GM18858 (cell line): ENCODE results near the gene NKX1-1.

Source experiments
- ATAC-seq: cut with Tn5 transposase; IDR thresholded peaks from one replicate; pipeline ENCODE4 v1.9.1; 2021; ENCODE audit not compliant: unreplicated experiment

NKX1-1 gene

DNA sequence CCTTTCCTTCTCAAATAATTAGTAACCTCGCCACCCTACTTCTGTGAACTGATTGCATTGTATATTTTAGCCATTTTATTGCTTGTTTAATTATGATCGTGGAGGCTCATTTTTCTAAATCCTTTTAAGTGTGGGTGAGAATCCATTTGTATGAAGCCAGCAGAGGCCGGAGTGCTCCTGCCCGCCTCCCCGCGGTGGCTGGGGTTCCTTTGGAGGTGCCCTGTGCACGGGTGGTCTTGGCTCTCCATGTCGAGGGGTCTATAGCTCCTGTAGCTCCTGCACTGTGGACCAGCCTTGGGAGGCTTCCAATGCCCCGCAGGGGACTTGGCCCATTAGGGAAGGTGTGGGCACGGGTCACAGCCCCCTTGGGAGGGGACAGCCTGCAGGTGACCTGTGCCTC is 44.2 kb downstream of the NKX1-1 start:
- no peak for ATAC-seq

DNA sequence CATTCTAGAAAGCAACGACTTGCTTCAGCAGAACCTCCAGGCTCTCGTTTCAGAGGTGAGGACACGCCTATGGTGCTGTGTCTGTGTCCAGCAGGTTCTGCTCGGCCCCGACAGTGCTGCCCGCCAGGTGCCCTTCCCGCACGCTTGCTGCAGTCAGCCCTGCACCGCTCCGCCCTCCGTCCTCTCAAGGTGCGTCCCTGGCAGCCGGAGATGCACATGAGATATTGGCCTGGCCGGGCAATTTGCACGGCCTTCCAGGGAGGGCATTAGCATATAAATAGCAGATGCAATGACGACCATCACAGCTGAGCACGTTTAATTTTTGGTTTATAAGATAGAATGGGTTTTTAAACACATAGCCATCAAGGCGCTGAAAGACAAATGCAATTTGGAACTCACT is 44.8 kb downstream of the NKX1-1 start:
- no peak for ATAC-seq

DNA sequence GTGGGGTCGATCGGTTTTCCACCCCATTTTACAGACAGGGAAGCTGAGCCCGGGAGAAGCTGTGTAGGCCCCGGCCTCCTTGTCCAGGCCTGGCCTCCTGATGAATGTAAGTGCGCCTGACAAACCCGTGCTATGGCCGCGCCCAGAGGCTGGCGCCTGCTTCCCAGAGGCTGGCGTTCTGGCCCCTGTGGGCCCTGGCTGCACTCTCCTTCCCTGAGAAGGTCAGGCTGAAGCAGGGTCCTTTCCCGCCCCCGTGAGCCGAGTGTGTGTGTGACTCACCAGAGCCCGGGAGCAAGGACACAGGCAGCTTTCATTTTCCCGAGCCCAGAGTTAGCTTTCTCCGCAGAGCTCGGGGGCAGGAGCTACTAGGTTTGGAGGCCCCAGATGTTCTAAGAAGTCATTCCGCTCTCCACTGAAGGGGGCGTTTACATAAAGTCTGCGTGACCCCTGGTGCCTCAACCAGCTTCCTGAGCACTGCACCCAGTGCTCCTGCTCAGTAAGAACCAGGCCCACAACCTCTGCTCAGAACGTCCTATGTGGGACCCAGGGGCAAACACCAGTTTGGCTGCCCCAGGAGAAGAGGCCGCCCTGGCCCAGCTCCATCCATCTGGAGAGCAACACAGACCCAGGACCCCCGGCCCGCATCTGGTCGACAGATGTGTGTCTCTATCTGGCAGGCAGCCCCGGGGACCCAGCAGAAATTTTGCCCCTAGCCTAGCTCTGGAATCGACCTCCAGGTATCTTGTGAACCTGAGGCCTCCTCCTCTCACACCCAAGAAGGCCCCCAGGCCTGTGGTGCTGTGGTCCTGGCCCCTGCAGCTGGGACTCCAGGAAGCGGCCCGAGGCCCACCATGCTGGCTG is 45.6 kb downstream of the NKX1-1 start:
- no peak for ATAC-seq

DNA sequence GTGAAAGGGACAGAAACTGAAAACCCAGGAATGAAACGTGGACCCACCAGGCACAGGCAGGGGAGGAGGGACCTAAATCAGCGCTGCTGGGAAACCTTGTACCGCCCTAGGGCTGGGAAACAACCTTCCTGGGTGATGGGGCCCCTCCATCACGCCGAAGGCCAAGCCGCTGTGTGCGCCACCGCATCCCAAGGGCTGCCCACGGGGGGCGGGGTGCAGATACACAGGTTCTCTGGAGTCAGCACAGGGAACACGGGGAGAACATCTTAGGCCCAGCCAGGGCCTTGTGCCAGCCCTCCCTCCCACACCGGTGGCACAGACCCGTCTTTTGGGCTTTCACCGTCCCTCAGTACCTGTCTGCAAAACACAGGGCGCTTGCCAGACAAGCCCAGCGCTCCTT is 46.3 kb downstream of the NKX1-1 start:
- ATAC-seq, result no peak

DNA sequence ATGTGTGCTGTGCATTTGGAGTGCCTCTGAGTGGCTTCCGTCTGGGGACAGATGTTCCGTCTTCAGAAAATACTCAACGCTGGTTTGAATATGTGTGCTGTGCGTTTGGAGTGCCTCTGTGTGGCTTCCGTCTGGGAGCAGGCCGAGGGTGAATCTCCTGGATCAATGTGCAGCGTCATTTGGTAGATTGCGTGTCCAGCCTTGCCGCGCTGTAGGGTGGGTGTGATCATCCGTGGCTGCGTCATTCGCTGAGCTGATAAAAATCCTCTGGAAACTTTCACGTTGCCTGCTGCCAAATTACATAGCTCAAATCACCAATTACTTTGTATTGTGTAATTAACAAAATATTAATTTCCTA is 47.1 kb downstream of the NKX1-1 start:
- no peak for ATAC-seq

DNA sequence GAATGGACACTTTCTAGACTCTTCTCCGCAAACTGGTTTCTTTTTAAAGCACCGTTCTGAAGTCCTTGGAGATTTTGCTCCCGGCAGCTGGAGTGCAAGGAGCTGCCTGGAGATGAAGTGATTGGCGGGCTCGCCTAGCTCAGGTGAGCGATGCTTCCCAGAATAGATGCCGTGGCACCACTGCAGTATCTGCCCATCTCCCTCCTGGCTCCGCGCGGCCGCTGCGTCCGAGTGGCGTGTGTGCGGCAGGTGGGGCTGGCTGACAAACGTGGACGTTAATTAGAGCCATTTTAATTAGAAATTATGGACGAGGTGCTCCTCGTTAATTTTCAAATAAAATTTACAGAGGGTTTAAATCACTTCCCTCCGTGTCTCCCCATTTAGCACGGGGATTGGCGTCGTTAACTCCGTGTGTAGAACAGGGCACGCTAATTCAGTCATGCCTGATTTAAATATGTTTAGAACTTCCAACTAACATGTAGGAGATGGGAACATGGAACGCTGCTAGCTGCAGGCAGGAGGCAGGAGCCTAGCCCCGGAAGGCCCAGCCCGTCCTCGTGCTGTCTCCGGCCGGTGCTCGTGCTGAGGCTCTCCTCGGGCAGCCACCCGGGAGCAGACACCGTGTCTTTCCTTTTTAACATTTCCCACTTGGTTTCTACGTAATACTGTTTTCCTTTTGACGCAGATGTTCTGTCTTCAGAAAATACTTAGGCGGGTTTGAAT is 47.7 kb downstream of the NKX1-1 start:
- no peak for ATAC-seq

DNA sequence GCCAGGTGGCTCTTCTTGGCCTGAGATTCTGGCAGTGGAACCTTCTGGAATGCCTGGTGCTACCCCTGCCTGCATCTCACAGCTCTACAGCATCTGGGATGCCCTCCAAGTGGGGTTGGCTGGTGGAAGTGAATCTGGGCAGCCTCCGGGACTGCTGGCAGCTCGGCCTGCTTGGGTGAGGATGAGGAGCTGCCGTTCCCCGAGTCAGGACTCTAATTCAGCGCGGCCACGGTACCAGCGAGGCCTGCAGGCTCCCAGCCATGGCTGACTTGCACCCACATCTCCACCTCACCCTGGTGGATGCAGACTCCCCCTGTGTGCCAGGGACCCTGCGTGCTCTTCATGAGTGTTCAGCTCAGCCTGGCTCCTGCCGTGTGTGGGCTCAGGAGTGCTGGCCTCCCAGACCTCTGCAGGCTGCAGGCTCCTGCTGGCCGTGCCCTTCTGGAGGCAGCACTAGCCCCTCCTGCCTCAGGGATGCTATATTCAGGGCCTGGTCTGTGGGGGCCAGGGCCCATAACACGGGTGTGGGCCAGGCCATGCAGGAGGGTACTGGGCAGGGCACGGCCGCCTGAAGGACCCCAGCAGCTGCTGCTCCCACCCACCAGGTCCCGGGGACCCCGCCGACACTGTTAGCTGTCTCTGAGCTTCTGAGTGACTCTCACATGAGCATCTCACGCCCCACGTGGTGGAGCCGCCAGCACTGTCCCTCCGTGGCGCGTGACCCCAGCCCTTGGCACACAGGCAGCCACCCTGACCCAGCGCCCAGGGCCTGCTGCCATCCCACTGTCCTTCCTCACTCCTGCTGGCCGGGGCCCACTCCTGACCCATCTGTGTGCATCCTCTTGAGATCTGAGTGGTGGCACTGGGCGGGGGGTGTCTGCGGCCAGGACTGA is 48.6 kb downstream of the NKX1-1 start:
- no peak for ATAC-seq

DNA sequence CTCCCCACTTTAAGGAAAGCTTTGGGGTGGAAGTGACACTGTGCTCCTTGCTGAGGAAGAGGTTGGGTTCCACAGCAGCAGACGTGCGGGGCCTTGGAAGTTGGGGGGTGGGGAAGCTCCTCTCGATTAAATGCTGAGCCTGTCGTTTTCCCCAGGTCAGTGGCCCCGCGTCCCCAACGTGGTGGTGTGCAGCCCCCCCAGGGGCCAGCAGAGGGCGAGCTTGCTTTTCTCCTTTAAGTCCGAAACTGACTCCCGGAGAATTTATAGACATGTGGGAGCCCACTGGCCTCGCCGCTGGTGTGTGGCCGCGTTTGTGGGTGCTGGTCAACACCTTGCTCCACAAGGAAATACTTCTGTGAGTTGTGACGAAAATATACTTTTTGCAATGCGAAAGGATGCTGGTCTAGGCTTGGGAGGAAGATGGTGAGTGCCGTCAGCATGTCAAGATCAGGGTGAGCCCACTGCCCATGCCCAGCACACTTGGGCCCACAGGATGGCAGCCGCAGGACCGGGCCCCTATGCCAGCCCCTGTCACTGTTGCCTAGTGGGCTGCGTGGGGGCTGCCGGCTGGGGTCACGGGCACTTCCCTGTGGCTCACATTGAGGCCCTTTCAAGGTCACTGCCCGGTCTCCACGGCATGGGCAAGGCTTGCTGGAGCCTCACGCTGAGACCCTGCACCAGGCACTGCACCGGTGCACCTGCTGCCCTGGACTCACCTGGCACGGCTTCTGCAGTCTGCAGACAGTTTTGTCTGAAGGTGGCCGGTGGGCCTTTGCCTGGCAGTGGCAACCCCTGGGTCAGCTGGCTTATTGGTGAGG is 49.9 kb downstream of the NKX1-1 start:
- no peak for ATAC-seq

DNA sequence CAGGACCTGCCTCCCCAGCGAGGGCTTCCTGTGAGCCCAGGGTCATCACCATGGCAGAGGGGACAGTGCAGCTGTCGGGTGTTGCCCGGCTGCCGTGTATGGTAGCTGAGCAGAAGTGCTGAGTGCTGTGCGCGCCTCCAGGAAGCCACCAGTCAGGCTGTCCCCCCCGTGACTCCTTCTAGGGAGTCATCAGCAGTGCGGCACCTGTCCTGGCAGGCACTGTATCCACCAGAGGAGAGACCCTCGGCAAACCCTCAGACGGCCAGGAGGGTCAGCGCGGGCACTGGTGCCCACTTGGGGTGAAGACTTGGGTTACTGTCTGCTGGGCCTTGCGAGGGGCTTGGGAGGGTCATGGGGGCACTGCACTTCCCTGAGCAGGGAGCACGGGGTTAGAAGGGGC is 50.9 kb downstream of the NKX1-1 start:
- no peak for ATAC-seq

DNA sequence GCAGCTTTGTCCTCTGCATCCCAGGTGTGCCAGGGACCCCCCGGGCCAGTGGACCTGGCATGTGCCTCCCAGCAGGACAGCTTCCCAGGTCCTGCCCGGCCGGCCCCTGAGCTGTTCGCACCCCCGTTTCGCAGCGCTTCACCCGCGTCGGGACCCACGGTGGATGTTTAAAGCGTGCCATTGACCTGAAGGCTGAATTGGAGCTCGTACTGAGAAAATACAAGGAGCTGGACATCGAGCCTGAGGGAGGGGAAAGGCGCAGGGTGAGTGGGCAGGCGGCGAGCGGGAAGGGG is 51.3 kb downstream of the NKX1-1 start:
- ATAC-seq, result no peak

DNA sequence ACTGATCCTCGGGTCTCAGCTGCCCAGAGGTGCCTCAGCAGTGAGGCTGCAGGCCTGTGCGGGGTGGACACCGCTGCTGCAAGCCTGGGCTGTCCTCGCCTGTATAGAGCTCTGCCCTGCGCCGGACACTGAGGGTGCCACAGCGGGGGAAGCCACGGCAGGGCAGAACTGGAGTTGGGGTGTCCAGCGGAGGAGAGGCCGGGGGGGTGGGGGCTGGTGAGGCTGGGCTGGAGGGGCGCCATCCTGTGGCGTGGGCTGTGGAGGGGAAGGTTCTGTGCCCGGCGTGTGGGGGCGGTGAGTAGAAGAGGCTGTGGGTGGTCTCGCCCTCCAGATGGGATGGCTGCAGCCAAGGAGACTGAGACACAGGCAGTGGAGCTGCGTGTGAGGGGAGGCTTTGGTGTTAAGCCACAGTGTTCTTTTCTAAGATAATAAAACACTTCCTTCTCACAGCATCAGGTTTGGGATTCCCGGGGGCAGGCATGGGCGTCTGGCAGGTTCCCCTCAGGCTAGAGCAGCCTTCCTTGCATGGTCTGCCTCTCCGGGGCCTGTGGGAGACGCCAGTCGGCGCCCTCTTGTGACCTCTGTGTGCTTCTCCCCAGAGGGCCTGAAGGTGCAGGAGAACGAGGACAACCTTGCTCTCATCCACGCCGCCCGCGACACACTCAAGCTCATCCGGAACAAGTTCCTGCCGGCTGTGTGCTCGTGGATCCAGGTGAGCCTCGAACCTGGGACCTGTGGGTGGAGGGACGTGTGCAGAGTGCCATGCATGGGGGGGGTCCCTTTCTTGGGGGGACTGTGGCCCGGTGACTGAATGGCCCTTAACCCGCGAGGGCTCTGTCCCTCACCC is 51.9 kb downstream of the NKX1-1 start:
- no peak for ATAC-seq

DNA sequence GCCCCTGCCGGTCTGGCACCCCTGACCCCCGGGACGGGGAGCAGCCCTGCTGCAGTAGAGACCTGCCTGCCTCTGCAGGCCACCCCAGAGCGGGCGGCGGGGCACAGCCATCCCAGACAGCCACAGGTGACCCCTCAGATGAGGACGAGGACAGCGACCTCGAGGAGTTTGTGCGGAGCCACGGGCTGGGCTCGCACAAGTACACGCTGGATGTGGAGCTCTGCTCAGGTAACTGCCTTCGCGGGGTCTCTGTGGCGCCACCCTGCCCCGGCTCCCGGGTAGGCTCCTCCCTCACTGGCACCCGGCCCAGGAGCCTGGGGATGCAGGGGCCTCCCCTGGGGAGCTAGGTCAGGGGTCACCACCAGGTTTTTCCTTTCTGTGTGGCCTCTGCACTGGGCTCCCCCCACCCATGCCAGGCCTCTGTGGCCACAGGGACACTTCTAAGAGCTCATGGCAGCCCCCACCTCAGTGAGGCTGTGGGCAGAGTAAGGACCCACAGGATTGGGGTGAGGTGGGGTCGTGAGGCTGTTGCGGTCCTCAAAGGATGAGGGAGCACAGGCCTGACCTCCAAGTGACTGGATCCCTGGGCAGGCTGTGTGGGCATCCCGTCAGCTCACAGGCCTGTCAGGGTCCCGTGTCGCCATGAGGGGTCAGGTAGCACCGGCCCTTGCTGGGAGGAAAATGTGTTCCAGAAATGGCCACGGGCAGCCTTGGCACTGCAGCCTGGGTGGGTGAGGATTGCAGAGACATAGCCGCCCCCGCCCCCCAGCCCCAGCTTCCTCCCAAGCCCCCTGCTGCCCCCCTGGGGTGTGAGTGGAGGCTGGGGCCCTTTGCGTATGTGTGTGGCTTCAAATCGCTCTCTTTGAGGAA is 52.8 kb downstream of the NKX1-1 start:
- ATAC-seq, result no peak
